Endothelial cell of coronary artery (primary cell): Measurements from ENCODE around the gene FYN. TPM values are rescaled to one million over a fixed set of nuclear protein-coding genes. Genes with fewer than 3 reads are reported as not detected.

Source experiments
- total RNA-seq: library from RNA; depleted of rRNA; stranded (reverse); fragments of >200 nt; gene quantifications from 2 replicates; pipeline ENCODE4 v1.2.3, GENCODE V29; 2014

The FYN gene
- 125 and 127 TPM in 2 replicates for total RNA-seq

GRCh38 chr6:111873178-111874024 lies at the start of gene FYN:
Gene FYN (minus strand): TSS chr6:111873452. CDS start chr6:111720051, 153,401 bp downstream.

Other genes with a start within 250 kb of the FYN start
- gene CCN6, start 180.7 kb upstream of the FYN start, total RNA-seq, result not detected in 2 replicates
- 11.0 and 20.1 TPM in 2 replicates for gene TUBE1, start 214.0 kb upstream of the FYN start, total RNA-seq
- gene FAM229B, start 214.1 kb upstream of the FYN start, total RNA-seq, result 11.3 and 18.1 TPM in 2 replicates